GM23338 (cell line): ENCODE measurements around the gene PTGER2. TPM values are rescaled to one million over a fixed set of nuclear protein-coding genes. Genes with fewer than 3 reads are reported as not detected.

Experiments
- ATAC-seq: fragments of 200-7000 bp; cut with Tn5 transposase; 3 replicates; pipeline ENCODE4 v1.9.1; 2020
- DNase-seq: peaks from one replicate; pipeline ENCODE4 v3.0.0-alpha.2; 2015; ENCODE audit warnings: low spot score
- H2AFZ ChIP-seq: fragments of 200-600 bp; sonication (generic); 2 replicates; pipeline ENCODE4 v1.8.0; 2016; ENCODE audit warnings: antibody characterized with exemption, mild to moderate bottlenecking, moderate library complexity
- H3F3A ChIP-seq: fragments of 200-600 bp; sonication (generic); replicated peaks from 2 replicates; pipeline ENCODE4 v1.8.0; 2017; ENCODE audit warnings: antibody characterized with exemption, mixed run types, low read depth
- H3K27ac ChIP-seq: fragments of 200-600 bp; sonication (generic); 2 replicates; pipeline ENCODE4 v1.6.1; 2016; ENCODE audit warnings: low read depth
- H3K27me3 ChIP-seq: fragments of 200-600 bp; sonication (generic); 2 replicates; pipeline ENCODE4 v1.8.0; 2016; ENCODE audit warnings: mild to moderate bottlenecking, mixed run types, moderate library complexity; ENCODE audit not compliant: insufficient read depth
- H3K36me3 ChIP-seq: fragments of 200-600 bp; sonication (generic); 2 replicates; pipeline ENCODE4 v1.8.0; 2016; ENCODE audit warnings: mild to moderate bottlenecking; ENCODE audit not compliant: insufficient read depth
- H3K4me1 ChIP-seq: fragments of 200-600 bp; sonication (generic); 2 replicates; pipeline ENCODE4 v1.8.0; 2016; ENCODE audit warnings: mild to moderate bottlenecking, moderate library complexity; ENCODE audit not compliant: insufficient read depth
- H3K4me2 ChIP-seq: fragments of 200-600 bp; sonication (generic); 2 replicates; pipeline ENCODE4 v1.7.1; 2017; ENCODE audit warnings: mixed run types
- H3K4me3 ChIP-seq: fragments of 200-600 bp; sonication (generic); 2 replicates; pipeline ENCODE4 v1.6.1; 2016; ENCODE audit warnings: mixed run types
- H3K79me2 ChIP-seq: fragments of 200-600 bp; sonication (generic); replicated peaks from 2 replicates; pipeline ENCODE4 v1.8.0; 2017; ENCODE audit warnings: mild to moderate bottlenecking; ENCODE audit not compliant: insufficient read depth
- H3K9me2 ChIP-seq: fragments of 200-600 bp; sonication (generic); 2 replicates; pipeline ENCODE4 v1.8.0; 2017; ENCODE audit not compliant: insufficient read depth
- H4K20me1 ChIP-seq: fragments of 200-600 bp; sonication (generic); replicated peaks from 2 replicates; pipeline ENCODE4 v1.8.0; 2017; ENCODE audit warnings: mild to moderate bottlenecking; ENCODE audit not compliant: insufficient read depth
- H3K27ac Mint-ChIP-seq: 2 replicates; pipeline ENCODE4 v1.8.0; 2020; ENCODE audit warnings: inconsistent platforms, mild to moderate bottlenecking, moderate library complexity, mixed read lengths
- H3K27me3 Mint-ChIP-seq: 3 replicates; pipeline ENCODE4 v1.8.0; 2022; ENCODE audit warnings: low read depth, mild to moderate bottlenecking, moderate library complexity, mixed read lengths, inconsistent platforms; ENCODE audit not compliant: insufficient read depth, poor library complexity
- H3K36me3 Mint-ChIP-seq: 3 replicates; pipeline ENCODE4 v1.8.0; 2021; ENCODE audit warnings: low read depth, mild to moderate bottlenecking, inconsistent platforms, moderate library complexity, mixed read lengths
- H3K4me1 Mint-ChIP-seq: 3 replicates; pipeline ENCODE4 v1.8.0; 2020; ENCODE audit warnings: mild to moderate bottlenecking, inconsistent platforms, mixed read lengths
- H3K4me3 Mint-ChIP-seq: 3 replicates; pipeline ENCODE4 v1.8.0; 2021; ENCODE audit warnings: moderate library complexity, mild to moderate bottlenecking, inconsistent platforms, mixed read lengths
- H3K9me3 Mint-ChIP-seq: 3 replicates; pipeline ENCODE4 v1.8.0; 2020; ENCODE audit warnings: moderate library complexity, mild to moderate bottlenecking, inconsistent platforms, mixed read lengths
- CREB1 ChIP-seq: fragments of 250-450 bp; sonication (Bioruptor Pico); IDR thresholded peaks from 2 replicates; pipeline ENCODE4 v1.5.0; 2020; ENCODE audit warnings: low read depth, mild to moderate bottlenecking, moderate library complexity
- EZH2 ChIP-seq: fragments of 200-600 bp; sonication (generic); IDR thresholded peaks from one replicate; pipeline ENCODE4 v1.8.0; 2017; ENCODE audit warnings: antibody characterized with exemption, mild to moderate bottlenecking, low read depth; ENCODE audit not compliant: unreplicated experiment
- JUNB ChIP-seq: IDR thresholded peaks from one replicate; pipeline ENCODE4 v1.6.1; 2016; ENCODE audit warnings: antibody characterized with exemption; ENCODE audit not compliant: unreplicated experiment
- NANOG ChIP-seq: IDR thresholded peaks from 2 replicates; pipeline ENCODE4 v1.6.1; 2016; ENCODE audit warnings: antibody characterized with exemption, borderline replicate concordance
- POLR2AphosphoS5 ChIP-seq: IDR thresholded peaks from 2 replicates; pipeline ENCODE4 v1.6.1; 2016; ENCODE audit warnings: antibody characterized with exemption, low read depth
- STAT1 ChIP-seq: IDR thresholded peaks from one replicate; pipeline ENCODE4 v1.6.1; 2016; ENCODE audit warnings: antibody characterized with exemption; ENCODE audit not compliant: unreplicated experiment
- ZNF114 ChIP-seq: fragments of 250-450 bp; sonication (Bioruptor Pico); IDR thresholded peaks from 2 replicates; pipeline ENCODE4 v1.5.0; 2020; ENCODE audit warnings: mild to moderate bottlenecking, moderate library complexity
- ZNF331 ChIP-seq: fragments of 250-450 bp; sonication (Bioruptor Pico); IDR thresholded peaks from 2 replicates; pipeline ENCODE4 v1.5.0; 2020; ENCODE audit warnings: low read depth, mild to moderate bottlenecking, moderate library complexity
- polyA plus RNA-seq: library from polyadenylated mRNA; unstranded; fragments of >200 nt; fragmentation: Nextera tagmentation; extraction: Ambion mirVana; gene quantifications from 2 replicates; pipeline ENCODE4 v1.2.1, GENCODE V29; 2016
- total RNA-seq: library from RNA; depleted of rRNA; stranded (reverse); fragments of >200 nt; shearing (Covaris generic); gene quantifications from 2 replicates; pipeline ENCODE4 v1.2.3, GENCODE V29; 2014
- TF ChIP-seq, protein P1 (sequence below): IDR thresholded peaks from 2 replicates; pipeline ENCODE4 v1.6.1; 2016; ENCODE audit warnings: antibody characterized with exemption
- TF ChIP-seq, protein P2 (sequence below): IDR thresholded peaks from one replicate; pipeline ENCODE4 v1.6.1; 2018; ENCODE audit warnings: antibody characterized with exemption; ENCODE audit not compliant: unreplicated experiment
- TF ChIP-seq, protein P3 (sequence below): fragments of 250-450 bp; sonication (Bioruptor Pico); IDR thresholded peaks from 2 replicates; pipeline ENCODE4 v1.5.0; 2020; ENCODE audit warnings: mild to moderate bottlenecking, moderate library complexity

PTGER2 gene
- total and polyA plus RNA-seq, 2 experiments from 2014 or later = 1.3 TPM

DNA sequence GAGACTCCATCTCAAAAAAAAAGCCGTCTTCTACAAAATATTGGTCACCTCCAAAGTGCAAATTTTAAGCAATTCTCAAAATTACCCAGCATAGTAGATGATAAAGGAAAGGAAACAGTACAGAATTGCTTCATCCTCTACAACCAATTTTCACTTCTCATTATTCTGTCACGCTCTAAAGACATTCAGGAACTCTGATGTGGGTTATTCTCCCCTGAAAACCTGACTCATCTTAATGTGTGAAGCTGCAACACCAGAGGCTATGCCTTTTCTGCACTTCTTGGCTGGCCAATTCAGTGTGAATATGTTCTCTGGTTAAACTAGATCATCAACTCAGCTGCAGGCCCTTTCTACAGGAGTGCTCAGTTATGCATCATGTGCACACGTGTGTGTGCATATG, 11.0 kb downstream of the PTGER2 start (continued):
- TF ChIP-seq, protein P1, sequence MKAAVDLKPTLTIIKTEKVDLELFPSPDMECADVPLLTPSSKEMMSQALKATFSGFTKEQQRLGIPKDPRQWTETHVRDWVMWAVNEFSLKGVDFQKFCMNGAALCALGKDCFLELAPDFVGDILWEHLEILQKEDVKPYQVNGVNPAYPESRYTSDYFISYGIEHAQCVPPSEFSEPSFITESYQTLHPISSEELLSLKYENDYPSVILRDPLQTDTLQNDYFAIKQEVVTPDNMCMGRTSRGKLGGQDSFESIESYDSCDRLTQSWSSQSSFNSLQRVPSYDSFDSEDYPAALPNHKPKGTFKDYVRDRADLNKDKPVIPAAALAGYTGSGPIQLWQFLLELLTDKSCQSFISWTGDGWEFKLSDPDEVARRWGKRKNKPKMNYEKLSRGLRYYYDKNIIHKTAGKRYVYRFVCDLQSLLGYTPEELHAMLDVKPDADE = no peak
- TF ChIP-seq STAT1 (no peak), ZNF114 (no peak), ZNF331 (no peak)
- TF ChIP-seq, protein P2, sequence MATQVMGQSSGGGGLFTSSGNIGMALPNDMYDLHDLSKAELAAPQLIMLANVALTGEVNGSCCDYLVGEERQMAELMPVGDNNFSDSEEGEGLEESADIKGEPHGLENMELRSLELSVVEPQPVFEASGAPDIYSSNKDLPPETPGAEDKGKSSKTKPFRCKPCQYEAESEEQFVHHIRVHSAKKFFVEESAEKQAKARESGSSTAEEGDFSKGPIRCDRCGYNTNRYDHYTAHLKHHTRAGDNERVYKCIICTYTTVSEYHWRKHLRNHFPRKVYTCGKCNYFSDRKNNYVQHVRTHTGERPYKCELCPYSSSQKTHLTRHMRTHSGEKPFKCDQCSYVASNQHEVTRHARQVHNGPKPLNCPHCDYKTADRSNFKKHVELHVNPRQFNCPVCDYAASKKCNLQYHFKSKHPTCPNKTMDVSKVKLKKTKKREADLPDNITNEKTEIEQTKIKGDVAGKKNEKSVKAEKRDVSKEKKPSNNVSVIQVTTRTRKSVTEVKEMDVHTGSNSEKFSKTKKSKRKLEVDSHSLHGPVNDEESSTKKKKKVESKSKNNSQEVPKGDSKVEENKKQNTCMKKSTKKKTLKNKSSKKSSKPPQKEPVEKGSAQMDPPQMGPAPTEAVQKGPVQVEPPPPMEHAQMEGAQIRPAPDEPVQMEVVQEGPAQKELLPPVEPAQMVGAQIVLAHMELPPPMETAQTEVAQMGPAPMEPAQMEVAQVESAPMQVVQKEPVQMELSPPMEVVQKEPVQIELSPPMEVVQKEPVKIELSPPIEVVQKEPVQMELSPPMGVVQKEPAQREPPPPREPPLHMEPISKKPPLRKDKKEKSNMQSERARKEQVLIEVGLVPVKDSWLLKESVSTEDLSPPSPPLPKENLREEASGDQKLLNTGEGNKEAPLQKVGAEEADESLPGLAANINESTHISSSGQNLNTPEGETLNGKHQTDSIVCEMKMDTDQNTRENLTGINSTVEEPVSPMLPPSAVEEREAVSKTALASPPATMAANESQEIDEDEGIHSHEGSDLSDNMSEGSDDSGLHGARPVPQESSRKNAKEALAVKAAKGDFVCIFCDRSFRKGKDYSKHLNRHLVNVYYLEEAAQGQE = no peak

DNA sequence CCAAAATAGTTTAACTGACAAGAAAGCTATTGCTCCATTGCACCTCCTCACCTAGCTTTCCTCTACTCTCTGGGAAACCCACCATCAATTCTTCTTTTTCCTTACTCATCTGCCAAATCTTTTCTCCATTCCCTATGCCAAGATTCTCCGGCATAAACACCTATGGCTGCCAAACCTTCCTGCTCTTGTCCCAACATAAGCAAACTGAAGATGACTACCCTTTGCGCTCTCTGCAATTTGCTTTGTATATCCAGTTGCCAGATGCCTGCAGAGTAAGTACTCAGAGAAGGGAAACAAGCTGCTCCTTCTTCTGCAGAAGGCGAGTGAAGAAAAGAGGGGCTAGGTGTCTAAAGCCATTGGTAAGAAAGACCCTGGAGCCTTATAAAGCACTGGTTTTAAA, 11.5 kb downstream of the PTGER2 start:
- peaks cover 3% of the 10 kb centered on the region; the same call in 1 of the 2 replicates for H3K36me3 ChIP-seq
- no peaks in the 10 kb centered on the region for H3K27me3 ChIP-seq
- no peak overlapping the region for H3K4me2 ChIP-seq
- ATAC-seq (no peak), DNase-seq (no peak)
- no peak overlapping the region for H3K4me3 Mint-ChIP-seq
- no peak overlapping the region for H2AFZ ChIP-seq
- H3K4me3 ChIP-seq = no peak overlapping the region
- no peaks in the 10 kb centered on the region for H3K27me3 Mint-ChIP-seq
- H3F3A ChIP-seq = no peaks in the 10 kb centered on the region
- no peaks in the 10 kb centered on the region for H3K79me2 ChIP-seq
- peaks cover 32% of the 10 kb centered on the region for H3K9me3 Mint-ChIP-seq
- no peak overlapping the region for H3K27ac Mint-ChIP-seq
- no peak overlapping the region for H3K27ac ChIP-seq
- peaks cover 22% of the 10 kb centered on the region for H3K36me3 Mint-ChIP-seq
- TF ChIP-seq, protein P3, sequence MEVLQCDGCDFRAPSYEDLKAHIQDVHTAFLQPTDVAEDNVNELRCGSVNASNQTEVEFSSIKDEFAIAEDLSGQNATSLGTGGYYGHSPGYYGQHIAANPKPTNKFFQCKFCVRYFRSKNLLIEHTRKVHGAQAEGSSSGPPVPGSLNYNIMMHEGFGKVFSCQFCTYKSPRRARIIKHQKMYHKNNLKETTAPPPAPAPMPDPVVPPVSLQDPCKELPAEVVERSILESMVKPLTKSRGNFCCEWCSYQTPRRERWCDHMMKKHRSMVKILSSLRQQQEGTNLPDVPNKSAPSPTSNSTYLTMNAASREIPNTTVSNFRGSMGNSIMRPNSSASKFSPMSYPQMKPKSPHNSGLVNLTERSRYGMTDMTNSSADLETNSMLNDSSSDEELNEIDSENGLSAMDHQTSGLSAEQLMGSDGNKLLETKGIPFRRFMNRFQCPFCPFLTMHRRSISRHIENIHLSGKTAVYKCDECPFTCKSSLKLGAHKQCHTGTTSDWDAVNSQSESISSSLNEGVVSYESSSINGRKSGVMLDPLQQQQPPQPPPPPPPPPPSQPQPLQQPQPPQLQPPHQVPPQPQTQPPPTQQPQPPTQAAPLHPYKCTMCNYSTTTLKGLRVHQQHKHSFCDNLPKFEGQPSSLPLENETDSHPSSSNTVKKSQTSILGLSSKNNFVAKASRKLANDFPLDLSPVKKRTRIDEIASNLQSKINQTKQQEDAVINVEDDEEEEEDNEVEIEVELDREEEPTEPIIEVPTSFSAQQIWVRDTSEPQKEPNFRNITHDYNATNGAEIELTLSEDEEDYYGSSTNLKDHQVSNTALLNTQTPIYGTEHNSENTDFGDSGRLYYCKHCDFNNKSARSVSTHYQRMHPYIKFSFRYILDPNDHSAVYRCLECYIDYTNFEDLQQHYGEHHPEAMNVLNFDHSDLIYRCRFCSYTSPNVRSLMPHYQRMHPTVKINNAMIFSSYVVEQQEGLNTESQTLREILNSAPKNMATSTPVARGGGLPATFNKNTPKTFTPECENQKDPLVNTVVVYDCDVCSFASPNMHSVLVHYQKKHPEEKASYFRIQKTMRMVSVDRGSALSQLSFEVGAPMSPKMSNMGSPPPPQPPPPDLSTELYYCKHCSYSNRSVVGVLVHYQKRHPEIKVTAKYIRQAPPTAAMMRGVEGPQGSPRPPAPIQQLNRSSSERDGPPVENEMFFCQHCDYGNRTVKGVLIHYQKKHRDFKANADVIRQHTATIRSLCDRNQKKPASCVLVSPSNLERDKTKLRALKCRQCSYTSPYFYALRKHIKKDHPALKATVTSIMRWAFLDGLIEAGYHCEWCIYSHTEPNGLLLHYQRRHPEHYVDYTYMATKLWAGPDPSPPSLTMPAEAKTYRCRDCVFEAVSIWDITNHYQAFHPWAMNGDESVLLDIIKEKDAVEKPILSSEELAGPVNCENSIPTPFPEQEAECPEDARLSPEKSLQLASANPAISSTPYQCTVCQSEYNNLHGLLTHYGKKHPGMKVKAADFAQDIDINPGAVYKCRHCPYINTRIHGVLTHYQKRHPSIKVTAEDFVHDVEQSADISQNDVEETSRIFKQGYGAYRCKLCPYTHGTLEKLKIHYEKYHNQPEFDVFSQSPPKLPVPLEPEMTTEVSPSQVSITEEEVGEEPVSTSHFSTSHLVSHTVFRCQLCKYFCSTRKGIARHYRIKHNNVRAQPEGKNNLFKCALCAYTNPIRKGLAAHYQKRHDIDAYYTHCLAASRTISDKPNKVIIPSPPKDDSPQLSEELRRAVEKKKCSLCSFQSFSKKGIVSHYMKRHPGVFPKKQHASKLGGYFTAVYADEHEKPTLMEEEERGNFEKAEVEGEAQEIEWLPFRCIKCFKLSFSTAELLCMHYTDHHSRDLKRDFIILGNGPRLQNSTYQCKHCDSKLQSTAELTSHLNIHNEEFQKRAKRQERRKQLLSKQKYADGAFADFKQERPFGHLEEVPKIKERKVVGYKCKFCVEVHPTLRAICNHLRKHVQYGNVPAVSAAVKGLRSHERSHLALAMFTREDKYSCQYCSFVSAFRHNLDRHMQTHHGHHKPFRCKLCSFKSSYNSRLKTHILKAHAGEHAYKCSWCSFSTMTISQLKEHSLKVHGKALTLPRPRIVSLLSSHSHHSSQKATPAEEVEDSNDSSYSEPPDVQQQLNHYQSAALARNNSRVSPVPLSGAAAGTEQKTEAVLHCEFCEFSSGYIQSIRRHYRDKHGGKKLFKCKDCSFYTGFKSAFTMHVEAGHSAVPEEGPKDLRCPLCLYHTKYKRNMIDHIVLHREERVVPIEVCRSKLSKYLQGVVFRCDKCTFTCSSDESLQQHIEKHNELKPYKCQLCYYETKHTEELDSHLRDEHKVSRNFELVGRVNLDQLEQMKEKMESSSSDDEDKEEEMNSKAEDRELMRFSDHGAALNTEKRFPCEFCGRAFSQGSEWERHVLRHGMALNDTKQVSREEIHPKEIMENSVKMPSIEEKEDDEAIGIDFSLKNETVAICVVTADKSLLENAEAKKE (CRISPR knock-in tag) = no peak
- TF ChIP-seq CREB1 (CRISPR knock-in tag) = no peak
- no peak for TF ChIP-seq NANOG
- no peak for TF ChIP-seq EZH2
- no peak for TF ChIP-seq JUNB
- TF ChIP-seq ZNF114 = no peak
- TF ChIP-seq ZNF331 = no peak
- no peak for TF ChIP-seq POLR2AphosphoS5
- H3K4me1 Mint-ChIP-seq = no peaks in the 10 kb centered on the region
- H3K9me2 ChIP-seq = 0 out of 2 replicates have a peak, but pooled peaks cover under 1% of the 10 kb centered on the region
- no peaks in the 10 kb centered on the region for H3K4me1 ChIP-seq
- no peaks in the 10 kb centered on the region for H4K20me1 ChIP-seq
